Fibroblast of peridontal ligament (primary cell): ENCODE data around the gene NFATC1.

Experiments used
- DNase-seq: peaks from one replicate; pipeline ENCODE4 v3.0.0-alpha.2; 2010; ENCODE audit errors: extremely low read depth

NFATC1 gene

DNA sequence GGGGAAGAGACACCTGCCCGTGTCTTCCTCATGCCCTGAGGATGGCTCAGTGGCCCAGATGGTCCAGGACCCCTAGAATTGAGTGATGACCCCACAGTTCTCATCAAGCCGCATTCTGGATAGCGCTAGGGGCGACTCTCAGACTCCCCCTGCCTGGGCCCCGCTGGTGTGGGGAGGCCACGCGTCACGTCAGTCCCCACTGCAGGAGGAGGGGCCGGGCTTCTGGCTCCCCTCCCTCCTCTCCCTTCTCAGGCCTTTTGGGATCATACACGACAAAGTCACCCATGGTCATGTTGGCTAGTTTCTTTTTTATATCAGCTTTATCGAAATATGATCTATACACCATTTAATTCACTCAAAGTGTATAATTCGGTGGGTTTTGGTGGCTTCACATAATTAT lies 61.5 kb downstream of the NFATC1 start:
- DNase-seq: no peak

DNA sequence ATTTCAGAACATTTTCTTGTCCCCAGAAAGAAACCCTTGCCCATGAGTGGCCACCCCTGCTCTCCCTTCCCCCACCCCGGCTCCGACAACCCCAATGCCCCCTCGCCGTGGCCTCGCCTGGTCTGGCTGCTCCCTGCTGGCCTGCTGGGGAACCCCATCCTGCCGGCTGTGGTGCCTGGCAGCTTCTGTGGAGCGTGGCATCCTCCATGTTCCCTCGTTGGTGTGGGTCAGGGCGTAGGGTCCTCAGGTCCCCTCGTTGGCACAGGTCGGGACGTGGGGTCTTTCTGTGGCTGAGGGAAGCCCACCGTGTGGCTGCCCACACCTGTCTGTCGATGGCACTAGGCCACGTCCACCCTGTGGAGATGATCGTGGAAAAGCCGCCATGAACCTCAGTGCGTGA lies 61.9 kb downstream of the NFATC1 start:
- DNase-seq: no peak

DNA sequence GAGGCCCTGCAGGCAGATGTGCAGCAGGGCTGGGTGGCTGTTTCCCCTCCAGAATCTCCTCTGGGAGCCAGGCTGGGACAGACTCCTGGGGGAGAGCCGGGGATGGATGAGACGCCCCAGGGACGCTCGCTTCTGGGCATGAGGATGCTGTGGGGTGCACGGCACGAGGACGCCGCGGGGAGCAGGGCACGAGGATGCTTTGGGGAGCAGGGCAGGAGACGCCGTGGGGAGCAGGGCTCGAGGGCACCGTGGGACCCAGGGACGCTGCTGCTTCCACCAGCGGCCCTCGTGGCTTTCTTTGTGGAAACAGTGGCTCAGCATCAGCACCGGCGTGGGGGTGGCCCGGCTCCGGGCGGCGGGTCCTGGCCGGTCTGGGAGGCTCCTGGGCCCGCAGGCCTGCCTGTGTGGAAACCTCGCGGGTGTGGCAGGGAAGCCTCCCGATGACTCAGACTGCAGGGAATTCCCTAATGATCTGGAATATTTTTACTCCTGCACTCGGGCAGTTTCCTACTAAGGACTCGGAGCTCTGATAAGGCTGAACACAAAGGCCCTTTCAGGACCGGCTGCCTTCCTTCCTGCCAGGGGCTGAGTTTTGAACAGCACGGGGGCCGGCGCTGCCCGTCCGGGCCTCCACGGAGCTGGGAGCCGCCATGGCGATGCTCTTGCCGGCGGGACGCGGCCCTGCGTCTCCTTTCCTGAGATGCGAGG lies 62.6 kb downstream of the NFATC1 start:
- peak; percentile 49 for DNase-seq

DNA sequence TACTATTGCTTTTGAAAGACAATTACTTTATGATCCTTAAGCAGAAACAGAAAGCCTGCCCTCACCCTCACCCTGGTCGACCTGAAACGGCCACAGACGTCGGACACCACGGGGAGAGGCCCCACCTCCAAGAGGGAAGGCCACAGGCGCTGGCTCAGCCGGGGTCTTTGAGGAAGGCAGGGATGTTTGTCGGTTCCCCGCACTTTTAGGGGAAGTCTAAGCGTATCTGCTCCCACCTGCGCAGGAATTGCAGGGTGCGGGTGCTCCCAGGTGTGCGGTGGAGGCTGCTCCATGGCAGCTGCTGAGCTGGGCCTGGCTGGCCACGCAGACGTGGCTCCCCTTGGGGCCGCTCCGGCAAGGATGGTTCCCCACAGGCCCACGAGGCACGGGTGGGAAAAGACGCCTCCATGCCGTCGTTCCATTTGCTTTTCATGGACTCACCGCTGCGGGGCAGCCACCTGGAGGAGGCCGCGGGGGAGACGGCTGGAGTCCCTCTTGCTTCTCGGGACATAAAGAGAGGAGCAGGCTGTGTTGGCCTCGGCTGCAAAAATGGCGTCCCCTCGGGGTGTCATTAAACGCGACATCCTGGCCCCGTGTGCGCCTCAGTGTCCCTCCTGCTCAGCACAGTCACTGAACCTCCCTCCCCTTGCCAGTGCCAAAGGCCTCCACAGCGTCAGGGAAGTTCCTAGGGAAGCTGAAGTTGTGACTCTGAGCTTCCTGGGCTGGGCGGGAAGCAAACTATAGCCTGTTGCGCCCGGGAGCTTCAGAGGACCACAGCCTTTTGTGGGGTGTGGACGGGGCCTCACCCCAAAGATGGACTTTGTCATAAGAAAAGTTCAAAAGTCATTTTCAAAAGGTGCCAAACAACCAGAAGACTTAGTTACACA lies 63.4 kb downstream of the NFATC1 start:
- DNase-seq: no peak

DNA sequence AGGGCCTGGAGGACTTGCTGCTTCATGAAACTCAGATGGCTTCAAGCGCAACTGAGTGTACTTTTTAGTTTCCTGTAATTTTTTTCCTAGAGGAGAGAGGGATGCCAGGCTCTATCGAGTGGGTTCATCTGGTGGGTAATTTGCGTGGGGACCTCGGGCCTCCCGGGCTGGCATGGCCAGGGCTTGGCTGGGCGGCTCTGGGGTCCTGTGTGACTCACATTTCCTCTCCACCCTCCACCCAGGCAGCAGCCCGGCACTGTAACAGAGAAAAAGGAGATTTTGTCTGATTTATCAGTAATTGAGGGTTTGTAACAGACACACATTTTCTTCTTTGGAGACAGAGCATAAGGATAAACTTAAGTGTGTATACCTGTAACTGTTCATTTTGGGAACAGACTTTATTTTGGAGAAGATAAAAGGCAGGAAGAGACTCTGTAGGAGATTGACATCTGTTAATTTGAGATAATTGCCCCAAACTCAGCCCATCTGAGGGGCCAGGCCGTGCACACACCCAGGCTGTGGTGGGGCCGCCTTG lies 64.3 kb downstream of the NFATC1 start:
- DNase-seq: no peak

DNA sequence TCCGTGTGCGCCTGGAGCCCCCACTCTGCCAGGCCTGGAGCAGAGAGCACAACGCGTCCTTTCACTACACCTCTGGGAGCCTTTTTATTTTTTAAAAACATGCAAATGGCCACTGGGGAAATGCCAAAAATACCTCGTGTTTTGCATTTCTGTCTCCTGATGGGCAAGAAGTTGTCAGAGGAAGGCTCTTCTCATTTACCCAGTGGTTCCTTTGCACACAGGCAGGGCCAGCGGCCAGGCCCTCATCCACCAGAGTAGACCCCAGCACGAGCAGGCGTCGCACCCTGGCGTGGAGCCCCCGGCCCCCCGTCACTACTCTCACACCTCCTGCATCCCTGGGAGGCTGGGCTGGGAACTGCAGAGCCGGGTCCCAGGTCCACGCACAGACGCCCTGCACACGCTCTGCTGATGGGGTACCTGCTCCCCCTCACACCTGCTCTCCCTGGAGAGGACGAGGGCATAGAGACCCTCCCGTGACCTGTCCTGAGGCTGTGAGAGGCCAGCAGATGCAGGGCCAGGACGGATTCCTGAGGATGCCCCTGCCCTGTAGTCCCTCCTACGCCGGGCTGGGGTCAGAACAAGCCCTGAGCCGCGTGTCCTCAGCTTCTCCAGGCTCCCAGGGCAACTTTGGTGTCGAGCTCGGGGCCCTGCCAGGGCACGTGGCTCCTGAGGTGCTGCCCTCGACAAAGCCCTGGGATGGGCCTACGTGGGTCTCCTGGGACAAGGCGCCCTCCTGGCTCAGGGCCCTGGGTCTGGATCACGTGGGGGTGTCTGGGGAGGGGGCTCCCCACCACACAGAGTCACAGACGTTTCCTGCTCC lies 65.0 kb downstream of the NFATC1 start:
- no peak for DNase-seq

DNA sequence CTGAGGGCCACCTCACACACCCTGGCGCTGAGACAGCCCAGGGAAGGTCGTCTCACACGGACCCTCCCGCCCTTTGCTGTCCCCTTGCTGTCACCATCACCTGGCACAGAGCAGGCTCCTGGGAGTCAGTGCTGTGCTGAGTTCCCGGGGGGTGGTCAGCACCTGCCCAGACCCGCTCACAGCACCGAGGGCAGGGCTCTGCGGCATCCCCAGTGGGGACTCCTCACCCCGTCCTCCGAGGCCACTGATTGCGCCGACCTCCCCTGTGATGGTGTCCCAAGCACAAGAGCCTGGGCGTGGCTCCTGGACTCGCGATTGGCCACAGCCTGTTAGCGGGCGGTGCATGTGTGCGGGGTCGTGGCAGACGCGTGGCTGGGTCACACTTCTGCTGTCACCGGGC lies 65.9 kb downstream of the NFATC1 start:
- no peak for DNase-seq

DNA sequence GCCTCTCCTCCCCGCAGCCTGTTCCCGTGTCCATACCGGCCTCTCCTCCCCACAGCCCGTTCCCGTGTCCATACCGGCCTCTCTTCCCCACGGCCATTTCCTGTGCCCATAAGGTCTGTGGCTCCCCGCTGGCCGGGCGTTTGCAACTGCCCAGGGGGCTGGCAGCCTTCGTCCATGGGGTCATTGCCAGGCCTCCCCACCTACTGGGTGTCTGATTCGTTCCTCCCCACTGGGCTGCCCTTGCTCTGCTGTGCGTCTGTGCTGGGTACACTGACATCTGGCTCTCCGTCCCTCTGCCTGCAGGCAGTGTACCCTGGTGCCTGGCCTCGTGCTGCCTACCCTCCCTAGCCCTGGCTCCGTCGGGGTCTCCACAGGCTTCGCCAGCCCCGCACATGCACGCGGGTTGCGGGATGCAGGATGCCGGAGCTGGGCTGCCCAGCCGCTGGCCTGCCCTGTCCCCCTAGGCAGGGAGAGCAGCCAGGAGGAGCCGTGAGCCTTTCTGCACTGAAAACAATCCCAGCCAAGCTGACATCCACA lies 67.8 kb downstream of the NFATC1 start:
- no peak for DNase-seq

DNA sequence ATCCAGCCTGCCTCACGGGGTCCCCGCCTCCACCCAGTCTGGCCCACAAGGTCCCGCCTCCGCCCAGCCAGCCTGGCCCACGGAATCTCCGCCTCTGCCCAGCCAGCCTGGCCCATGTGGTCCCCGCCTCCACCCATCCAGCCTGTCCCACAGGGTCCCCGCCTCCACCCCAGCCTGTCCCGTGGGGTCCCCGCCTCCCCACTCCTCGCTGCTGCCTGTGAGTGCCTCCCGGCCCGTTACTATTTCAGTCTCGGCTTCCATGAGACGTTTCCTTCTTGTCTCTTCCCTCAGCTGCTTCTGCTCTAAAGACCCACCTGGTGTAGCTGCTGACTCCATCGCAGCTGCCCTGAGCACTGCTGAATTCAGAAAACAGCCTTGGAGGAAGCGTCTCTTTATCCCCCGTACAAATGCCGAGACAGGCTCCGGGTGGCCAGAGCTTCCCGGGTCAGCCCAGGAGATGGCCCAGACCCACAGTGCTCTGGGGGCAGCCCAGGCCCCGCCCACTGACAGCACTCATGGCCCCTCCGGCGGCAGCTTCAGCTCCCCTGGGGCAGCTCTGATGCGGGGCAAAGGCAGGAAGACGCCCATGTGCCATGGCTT lies 69.8 kb downstream of the NFATC1 start:
- no peak for DNase-seq

DNA sequence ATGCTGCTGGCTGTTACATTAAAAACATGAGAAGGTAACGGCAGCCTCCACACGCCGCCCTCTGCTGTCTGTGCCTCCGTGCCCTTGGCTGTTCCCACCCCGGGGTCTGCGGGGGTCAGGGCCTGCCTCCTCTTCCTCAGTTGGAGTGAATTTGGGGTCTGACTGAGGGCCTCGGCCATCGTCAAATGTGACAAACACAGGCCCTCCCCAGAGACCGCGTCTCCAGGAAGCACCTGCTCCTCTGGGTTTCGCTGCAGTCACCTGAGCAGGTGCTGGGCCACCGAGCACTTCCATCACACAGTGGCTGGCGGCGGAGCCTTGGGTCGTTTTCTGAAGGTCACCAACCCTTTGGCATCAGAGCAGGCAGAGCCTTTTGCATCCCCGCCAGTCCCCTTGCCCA lies 70.9 kb downstream of the NFATC1 start:
- DNase-seq: no peak

DNA sequence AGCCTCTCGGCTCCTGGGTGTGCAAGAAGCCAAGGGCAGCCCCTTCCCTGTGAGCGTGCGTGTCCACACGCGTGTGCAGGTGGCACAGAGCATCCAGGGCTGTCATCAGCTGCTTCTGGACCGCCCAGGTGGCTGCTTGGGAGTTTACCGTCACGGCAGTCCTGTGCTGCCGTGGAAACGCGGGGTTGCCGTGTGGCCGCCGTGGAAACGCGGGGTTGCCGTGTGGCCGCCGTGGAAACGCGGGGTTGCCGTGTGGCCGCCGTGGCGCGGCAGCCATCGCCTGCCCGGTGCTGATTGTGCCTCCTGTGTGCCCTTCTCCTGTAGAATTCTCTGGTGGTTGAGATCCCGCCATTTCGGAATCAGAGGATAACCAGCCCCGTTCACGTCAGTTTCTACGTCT lies 71.4 kb downstream of the NFATC1 start:
- DNase-seq: no peak

DNA sequence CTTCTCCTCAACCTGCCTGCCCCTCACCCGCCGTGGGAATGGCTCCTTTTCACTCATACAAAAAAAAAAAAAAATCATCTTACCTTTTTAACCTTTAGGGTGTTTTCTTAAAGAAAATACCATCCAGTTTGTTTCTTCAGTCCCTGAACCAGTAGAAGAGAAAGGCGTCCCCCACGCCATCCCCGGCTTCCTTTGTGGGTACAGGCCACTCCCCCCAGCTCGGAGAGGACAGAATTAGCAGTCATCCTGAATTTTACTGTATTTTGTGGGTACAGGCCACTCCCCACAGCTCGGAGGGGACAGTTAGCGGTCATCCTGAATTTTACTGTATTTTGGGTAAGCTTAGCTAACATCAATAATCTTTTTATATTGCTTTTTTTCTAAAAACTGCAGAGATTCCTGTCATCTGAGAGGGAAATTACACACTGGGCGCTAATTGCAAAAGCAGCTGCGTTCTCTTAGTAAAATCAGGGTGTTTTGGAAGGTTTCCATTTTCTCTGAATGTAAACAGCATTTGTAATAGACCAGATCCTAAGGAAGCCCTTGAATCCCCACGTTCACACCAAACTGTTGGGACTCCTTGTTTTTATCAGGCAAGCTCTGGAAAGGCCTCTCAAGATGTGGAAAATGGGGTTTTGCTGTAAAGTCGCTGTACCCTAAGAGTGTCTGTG lies 72.5 kb downstream of the NFATC1 start:
- peak; percentile 8 for DNase-seq

DNA sequence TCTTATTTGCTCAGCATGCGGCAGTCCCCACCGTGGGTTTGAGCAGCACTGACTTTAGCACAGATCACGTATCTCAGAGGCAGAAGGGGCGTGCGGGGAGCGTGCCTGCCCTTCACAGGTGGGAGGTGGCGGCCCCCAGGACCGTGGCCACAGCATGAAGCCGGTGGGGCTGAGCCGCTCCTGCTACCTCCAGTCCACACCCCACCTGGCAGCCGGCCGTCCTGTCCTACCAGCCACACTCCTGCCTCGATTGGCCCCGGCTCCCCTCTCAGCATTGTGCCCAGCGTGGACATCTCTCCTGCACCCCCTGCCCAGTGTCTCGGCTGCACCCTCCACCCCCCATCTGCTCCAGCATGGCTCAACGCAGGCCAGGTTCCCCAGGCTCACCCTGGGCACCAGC lies 73.6 kb downstream of the NFATC1 start:
- DNase-seq: no peak

DNA sequence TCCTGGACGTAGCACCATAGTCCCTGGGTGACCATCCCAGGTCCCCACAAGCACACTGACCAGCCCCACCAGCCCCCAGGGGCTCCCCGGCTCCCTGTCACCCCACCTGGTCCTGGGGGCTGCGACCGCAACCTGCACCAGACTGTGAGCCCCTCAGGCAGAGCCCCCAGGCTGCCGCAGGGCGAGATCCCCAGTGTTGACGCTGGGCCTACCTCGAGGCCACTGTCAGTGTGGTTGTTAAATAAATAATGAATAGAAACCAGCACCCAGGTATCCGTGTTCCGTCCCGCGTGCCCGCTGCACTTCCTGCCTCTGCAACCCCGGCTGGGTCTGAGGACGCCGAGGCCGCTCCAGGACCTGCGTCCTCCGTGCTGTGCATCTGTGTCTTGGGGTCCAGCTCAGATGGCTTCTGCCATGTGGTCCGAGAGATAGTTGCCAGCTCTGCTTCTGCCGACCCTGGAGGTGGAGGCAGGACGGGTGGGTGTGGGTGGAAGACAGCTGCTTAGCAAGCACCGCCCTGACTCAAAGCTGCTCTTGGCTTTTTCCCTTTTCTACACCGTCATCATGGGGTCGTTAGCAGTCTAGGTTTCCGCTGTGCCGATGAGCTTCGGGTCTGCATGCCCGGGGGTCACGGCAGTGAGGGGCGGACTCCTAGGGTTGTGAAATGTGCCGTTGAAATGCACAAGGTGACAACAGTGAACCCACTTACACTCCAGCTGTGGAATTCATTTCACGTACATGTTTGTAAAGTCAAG lies 74.2 kb downstream of the NFATC1 start:
- no peak for DNase-seq

DNA sequence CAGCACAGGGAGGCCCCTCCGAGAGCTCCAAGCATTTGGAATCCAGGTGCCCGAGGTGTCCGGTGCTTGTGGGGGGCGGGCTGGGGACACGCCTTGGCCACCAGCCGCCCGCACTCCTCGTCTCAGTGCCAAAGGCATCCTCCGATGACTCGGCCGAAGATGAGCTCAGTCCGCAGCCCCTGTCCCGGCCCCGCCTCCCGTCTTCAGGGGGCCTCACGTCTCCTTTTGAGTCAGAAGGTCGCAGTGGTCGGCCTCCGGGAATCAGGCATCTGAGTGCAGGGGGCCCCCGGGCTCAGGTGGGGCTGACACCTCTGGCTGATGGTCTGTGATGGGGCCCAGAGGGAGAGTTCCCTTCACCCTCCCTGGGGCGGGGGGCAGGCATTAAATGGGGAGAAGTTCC lies 74.8 kb downstream of the NFATC1 start:
- no peak for DNase-seq

DNA sequence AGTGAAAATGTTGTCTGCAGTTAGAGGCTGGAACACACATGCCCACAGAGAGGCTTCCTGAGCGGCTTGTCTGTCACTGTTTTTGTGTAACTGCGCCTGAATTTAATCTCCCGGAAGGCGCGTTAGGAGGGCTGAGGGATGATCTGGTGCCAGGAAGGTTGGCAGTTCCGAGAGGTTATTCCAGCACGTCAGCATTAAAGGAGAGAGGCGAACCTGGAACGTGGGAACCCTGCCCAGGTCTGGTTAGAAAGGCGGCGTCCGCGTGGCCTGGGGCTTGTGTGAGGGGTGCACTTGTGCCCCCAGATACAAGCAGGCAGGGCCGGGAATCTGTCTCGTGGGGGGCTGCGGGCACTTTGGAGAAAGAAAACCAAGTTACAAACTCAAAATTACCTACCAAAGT lies 75.3 kb downstream of the NFATC1 start:
- DNase-seq: no peak

DNA sequence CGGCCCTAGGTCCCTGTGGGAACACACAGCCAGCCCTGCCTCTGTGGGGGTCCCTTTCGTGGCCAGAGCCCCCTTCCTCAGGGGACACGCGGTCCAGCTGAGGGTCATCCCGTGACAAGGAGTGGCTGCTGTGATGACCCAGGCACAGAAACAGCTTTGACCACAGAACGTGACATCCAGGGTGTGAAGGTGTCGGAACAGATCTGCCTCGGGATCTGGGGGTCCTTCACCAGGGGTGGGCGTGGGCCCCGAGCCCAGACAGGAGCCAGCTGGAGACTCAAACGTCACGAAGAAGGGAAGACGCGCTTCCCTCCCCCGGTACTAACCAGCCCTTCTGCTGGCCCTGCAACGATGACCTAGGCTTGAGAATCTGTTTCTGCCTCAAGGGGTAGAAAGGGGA lies 75.9 kb downstream of the NFATC1 start:
- no peak for DNase-seq

DNA sequence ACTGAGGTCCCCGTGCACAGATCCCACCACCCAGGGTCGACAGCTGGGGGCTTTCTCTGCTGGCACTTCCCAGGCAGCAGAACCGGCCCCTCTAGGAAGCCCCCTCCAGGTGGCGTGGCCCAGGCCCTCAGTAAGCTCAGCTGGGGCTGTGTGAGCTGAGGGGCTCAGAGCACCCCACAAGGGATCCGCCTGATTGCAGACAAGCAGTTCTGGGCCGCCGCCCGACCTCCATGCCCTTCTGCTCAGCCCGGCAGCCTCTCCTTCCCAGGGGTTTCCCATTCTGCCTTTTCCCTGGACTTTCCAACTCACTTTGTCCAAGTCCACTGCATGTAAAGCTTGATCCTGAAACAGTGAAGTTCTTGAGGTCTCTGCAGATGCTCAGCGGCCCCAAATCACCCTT lies 76.4 kb downstream of the NFATC1 start:
- no peak for DNase-seq

DNA sequence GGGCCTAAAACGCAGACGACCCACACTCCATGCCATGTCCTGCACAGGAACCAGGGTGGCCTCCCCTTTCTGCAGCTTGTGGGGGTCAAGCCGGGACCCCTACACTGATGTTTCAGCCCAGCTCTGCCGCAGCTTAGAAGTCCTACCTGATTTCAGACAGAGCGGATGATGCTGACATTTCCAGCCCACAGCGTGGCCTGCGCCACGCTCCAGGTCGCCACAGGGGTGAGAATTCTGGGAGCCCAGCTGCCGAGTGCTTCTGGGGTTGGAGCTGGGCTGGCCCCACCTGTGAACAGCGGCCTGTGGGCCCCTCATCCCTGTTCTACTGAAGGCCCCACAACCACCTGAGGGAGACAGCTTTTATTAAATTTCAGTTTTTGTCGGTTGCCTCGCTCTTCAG lies 77.2 kb downstream of the NFATC1 start:
- no peak for DNase-seq
